Measurements from ENCODE around the gene YDJC. TPM values are rescaled to one million over a fixed set of nuclear protein-coding genes. Genes with fewer than 3 reads are reported as not detected.
A peak's percentile ranks its signal among the peaks of the same experiment; 100 is the strongest.

Gene YDJC
- 10 to 100 TPM; 39.9 to 40.0 TPM for total RNA-seq

DNA sequence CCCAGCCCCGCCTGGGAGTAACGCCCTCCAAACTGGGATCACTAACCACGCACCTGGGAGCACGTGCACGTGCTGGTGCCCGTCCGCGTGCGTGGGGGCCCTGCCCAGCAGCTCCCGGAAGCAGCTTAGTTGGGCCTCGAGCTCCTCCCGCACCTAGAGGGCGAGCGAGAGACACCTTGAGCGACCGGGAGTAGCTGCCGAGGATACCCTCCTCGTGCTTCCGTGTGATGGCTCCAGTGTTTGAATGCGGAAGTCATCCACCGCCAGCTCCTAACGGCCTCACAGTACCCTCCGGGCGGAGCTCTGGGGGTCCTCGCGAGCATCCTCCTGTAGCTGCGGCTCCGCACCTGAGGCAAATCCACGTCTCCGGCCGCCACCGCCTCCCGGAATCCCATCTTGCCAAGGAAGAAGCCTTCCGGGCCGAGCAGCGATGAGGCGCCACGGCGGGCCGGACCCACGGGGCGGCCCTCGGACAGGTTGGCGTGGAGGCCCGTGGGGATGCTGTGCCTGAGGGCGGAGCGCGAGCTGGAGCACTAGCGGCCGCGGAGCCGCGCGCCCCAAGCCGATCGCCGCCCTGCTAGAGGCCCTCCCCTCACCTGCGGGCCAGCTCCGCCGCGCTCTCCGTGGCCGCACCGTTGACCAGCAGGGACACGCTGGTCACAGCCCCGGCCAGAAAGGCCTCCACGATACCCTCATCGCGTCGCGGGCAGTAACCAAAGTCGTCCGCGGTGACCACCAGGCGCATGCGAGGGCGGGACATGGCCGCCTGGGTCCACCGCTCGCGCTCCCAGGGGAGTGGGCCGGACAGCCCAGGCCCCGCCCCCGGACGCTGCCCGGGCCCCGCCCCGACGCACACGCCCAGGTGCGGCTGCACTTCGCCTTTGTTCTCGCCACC lies at the start of gene YDJC:
Gene YDJC, minus strand, starts transcription at position 768 of the 895 bp plus-strand sequence. Its CDS starts 8 bp downstream, at position 760.

DNA sequence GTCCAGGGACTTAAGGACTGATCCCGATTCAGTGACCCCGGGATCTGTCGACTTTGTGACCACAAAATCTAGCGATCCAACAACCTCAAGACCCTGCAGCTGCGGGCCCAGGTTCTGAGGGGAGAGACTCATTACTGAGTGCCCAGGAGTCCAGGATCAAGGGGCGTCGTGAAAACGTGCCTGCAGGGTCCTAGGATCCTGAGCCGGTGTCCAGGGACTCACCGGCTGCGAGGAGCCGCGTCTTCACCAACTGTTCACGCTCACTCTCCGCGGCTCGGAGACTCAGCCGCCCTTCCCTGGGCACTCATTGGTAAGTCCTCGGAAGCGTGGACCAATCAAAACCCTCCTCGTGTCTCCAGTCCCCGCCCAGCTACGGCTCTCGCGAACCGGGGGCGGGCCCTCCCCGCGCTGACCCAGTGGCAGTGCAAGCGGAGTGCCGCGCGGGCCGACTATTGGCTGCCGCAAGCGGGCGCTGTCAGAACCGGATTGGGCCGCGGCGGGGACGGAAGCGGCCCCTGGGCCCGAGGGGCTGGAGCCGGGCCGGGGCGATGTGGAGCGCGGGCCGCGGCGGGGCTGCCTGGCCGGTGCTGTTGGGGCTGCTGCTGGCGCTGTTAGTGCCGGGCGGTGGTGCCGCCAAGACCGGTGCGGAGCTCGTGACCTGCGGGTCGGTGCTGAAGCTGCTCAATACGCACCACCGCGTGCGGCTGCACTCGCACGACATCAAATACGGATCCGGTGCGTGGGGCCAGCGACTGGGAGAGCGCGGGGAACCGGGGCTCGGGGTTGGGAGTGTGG lies 12.2 kb upstream of the YDJC start, which contains the start of gene SDF2L1:
Gene SDF2L1, plus strand, starts transcription at position 514 of the 795 bp plus-strand sequence. Its CDS starts 35 bp downstream, at position 549.

GRCh38 chr22:21632237-21632895 lies 2.5 kb upstream of the YDJC start, which contains the start of gene CCDC116:
CCDC116 (plus strand) TSS chr22:21632760; CDS start chr22:21633182, 422 bp downstream.

Small RNAs within 50 kb of the gene (microRNA-seq; reads per million reads assigned to microRNA genes)
- gene MIR130B (ENCODE audit: borderline microRNAs expressed, borderline replicate concordance) (1,101 reads per million, percentile 88 among the genes with 10 or more reads in this experiment), gene MIR301B (ENCODE audit: borderline microRNAs expressed, borderline replicate concordance) (1.3 reads per million)

Other genes with a start within 250 kb of the YDJC start
- gene RIMBP3B, start 246.3 kb downstream of the YDJC start, total RNA-seq = under 1 TPM; 0.73 to 0.87 TPM
- 1 to 10 TPM; 5.4 to 5.7 TPM for gene HIC2, start 212.7 kb downstream of the YDJC start, total RNA-seq
- 1 to 10 TPM; 2.2 to 2.3 TPM for gene TMEM191C, start 162.6 kb downstream of the YDJC start, total RNA-seq
- gene RIMBP3C, start 78.6 kb downstream of the YDJC start, total RNA-seq = 1 to 10 TPM in 1 of 2 experiments, under 1 TPM in 1; 0.89 to 1.1 TPM
- gene UBE2L3, start 62.3 kb downstream of the YDJC start, total RNA-seq = 10 to 100 TPM; 53.5 to 54.2 TPM
- gene CCDC116, start 2.7 kb upstream of the YDJC start, total RNA-seq = under 1 TPM; 0.26 to 0.78 TPM
- 10 to 100 TPM; 47.6 to 48.7 TPM for gene SDF2L1, start 12.3 kb upstream of the YDJC start, total RNA-seq
- gene PPIL2, start 36.0 kb upstream of the YDJC start, total RNA-seq = 10 to 100 TPM; 70.4 to 70.9 TPM
- gene YPEL1, start 105.8 kb upstream of the YDJC start, total RNA-seq = 10 to 100 TPM; 13.0 to 13.8 TPM
- gene MAPK1, start 237.6 kb upstream of the YDJC start, total RNA-seq = 100 to 1,000 TPM; 102 to 105 TPM